ENCODE measurements around the gene PDZRN4.

Gene PDZRN4

DNA sequence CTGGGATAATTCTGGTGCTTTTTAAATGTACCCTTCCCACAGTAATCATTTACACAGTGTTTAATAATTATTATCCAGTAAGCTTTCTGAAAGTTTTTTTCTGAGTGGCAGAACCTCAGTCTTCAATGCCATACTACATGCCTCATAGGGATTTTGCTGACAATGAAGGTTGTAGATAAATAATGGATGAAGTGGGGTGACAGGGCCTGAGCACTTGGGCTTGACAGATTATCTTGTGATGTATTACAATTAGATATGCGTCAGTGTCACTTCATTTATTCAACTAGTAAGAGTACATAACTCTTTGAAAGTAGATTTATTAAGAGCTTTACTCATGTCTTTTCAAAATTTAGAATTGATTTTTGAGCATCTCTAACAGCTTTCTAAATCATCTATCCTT lies 176.1 kb downstream of the PDZRN4 start:
- DNase-seq (ENCODE audit: low read depth): no peak

DNA sequence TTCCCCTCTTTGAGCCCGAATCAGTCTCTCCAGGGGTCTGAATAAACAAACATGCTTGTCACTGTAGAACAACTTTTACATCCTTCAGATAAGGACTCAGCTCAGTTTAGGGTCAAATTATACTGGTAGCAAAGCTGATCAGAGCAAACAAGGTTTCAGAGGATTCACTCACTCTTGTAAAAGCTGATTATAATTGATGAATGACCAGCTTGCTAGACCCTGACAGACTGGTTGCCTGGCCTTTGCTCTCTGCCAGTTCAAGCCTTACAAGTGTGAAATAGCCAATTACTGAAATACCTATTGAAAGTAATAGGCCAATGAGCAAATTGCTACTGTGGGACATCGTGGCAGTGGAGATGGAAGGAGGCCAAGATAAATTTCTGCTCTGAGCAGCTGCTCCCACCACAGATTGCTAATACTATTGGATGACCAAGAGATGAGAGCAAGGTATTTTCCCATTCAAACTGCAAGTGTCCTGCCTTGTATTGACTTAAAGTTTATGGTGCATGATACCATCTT lies 177.6 kb downstream of the PDZRN4 start:
- no peak for DNase-seq (ENCODE audit: low read depth)

DNA sequence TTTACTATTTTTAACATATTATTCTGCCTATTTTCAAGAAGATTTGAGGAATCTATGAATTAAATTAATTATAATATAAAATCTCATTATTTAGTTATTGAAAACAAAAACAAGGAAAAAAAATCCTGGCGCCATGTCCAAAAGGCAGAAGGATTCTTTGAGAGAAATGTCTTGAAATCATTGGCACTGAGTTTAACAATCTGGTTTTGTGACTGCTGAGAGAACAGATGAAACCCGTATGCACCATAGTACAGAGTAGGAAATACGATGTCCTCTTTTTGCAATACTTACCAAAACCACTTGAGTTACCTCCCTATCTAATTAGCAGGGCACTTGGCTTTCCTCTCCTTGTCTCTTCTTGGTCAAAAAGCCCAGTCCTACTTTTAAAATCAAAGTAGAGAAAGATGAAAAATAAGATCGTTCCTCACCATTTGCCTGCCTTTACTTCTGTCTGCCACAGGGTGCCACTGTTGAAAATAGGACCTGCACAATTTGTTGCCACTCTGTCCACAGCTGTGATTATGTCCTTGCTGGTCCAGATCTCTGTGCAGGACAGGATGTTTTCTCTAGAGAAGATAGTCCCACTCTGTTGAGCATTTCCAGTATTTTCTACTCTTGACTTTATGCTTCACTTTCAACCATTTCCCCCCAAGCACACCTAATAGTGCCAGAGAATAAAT lies 179.7 kb downstream of the PDZRN4 start:
- DNase-seq (ENCODE audit: low read depth): no peak

DNA sequence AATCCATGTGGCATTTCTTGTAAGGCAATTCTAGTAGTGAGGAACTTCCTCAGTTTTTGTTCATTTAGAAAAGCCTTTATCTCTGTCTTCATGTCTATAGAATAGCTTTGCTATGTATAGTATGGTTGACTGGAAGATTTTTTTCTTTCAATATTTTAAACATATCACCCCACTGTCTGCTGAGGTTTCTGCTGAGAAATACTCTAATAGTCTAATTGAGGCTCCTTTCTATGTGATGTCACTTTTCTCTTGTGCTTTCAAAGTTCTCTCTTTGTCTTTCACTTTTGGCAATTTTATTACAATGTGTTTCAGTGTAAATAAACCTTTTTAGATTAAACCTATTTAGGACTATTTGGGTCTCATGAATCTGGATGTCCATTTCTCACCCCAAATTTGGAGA lies 192.8 kb downstream of the PDZRN4 start:
- no peak for DNase-seq (ENCODE audit: low read depth)

DNA sequence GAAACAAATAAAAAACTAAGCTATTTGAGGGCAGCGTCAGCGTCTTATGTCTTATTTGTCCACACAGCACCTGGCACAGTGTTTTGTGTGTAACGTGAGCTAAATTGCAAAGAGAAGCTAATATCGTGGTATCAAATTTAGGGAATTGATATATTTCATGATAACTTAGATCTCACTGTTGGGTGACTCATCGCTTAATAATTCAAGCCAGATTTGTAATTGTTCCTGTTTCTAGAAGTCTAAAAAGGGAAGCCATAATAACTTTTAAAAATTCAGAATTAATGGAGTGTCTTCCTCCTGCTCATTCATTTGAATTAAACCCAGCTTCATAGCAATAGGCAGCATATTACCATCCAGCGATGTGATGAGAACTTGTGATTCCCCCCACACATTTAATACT lies 214.7 kb downstream of the PDZRN4 start:
- DNase-seq (ENCODE audit: low read depth): no peak

DNA sequence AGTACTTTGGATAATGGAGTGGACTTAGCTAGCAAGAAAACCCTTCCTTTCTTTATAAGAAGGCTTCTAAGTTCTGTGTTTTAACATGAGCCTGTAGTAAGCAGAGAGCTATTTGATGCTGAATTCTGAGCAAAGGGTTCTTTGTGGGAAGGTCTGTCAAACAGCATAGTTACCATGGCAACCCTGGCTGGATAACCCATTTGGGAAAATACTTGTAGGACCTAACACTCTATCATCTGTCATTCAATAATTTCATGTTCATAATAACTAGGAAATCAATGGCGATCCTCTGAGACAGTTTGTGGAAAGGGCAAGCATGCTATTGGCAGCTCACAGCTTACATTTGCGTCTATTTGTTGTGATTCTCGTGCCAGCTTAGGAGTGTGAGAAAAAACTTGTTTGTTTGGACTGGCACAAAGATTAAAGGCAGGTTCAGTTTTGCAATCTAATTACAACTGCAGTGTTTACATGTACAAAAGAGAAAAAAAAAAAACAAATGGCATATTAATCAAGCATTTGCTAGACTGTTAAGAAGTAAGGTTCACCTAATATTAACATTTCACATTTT lies 219.2 kb downstream of the PDZRN4 start:
- no peak for DNase-seq (ENCODE audit: low read depth)

DNA sequence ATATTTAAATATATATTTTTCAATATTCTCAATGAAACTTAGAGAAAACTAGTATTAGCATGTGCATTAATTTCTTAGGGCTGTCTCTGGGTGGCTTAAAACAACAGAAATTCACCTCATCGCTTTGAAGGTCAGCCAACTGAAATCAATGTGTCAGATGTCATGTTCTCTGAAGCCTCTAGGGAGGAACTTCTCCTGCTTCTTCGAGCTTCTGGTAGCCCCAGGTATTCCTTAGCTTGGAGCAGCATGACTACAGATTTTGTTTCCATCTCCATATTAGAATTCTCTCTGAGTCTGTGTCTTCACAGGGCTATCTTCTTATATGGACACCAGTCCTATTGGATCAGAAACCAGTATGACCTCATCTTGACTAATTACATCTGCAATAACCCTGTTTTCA lies 221.5 kb downstream of the PDZRN4 start:
- DNase-seq (ENCODE audit: low read depth): no peak

DNA sequence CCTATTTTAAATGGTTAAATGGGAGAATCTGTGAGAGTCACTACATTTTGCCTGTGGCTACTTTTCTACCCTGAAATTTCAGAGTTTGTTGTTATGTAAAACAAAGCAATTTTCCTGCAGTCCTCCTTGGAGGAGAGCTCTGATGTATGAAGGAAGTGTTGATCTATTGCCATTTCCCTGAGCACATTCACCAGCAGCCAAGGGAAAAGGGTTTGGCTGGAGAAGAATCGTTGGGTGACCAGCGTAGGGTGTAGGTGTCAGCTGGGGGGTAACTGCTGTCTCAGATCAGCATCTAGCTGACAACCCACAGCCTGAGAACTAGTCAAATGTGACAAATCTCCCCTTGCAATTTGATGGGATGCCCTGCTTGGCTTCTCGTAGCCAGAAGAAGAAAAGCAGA lies 230.5 kb downstream of the PDZRN4 start:
- DNase-seq (ENCODE audit: low read depth): no peak

DNA sequence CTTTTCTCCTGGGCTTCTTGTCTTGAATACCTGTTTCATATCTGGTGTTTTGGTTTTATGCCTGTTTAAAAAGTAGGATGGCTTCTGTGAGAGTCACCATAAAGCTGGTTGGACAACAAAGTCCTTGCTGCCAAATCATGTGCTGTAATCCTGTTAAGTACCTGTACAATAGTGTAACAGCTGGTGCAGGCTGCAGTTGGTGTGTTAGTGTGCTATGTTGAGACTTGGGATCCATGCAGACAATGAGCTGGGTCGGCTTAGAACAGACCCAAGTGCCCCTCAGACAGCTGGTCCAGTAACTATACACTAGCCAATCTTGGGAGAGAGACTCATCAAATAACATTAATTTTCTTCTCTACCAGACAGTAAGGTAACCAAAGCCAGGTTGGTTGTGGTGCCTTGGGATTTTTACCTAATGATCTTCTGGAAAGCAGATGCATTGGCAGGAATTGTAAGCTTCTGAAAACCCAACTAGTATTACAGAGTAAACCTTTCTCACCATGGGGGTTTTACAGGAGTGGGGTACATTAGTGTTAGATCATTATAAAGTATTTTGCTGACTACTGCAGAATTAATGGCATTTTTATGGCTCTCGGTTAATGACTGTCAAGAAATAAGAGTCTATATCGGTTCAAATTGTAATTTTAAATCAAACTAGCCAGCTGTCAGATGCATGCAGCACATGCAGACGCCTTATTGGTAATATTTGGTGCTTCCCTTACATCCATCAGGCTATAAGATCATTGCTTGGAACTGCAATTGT lies 231.2 kb downstream of the PDZRN4 start:
- DNase-seq (ENCODE audit: low read depth): no peak

DNA sequence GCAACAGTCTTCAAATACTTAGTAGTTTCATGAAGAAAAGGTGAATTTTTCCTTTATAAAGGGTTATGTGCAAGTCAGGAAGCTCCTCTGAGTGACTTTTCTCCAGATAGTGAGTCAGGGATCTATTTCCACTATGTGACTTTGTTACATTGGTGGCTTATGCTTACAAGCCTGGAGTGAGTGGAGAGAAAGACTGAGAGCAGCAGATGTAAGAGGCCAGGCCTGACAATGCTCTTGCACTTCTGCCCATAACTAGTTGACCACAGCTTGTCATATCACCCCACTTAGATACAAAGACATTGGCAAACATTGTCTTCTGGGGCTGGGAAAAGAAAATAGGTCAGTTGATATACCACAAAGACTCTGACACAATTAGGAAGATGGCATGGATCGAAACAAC lies 236.5 kb downstream of the PDZRN4 start:
- no peak for DNase-seq (ENCODE audit: low read depth)

DNA sequence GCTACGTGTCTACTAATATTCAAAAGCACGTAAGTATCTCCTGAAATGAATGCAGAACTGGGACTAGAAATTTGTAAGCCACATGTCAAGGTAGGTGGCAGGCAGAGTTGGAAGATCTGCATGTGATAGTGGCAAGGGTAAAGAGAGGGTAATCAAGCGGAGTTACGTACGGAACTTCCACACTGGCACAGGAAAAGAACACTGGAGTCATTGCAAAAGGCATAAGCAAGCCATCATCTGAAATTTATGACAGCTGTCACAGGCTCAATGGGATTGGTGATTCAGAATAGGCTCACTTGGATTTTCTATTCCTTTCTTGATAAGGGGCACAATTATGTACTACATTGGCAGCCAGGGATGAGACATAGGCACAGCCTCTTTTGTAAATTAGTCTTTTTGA lies 245.3 kb downstream of the PDZRN4 start:
- DNase-seq (ENCODE audit: low read depth): no peak

DNA sequence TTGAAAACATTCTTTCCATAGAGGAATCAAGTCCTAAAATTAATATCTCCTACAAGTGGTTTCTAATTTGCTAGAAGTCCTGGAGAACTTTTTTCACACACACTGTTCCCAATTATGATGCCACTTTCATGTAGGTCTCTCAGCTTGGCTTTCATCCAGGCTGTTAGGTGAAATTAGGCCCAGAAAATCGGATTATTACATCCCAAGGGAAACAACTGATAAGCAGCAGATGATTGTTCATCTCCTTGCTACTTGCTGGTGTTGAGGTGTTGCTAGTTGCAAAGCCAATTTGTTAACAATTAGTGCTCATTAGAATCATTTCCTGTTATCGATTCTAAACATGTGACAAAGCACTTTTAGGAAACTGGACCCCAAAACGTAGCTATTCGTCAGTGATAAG lies 248.0 kb downstream of the PDZRN4 start:
- DNase-seq (ENCODE audit: low read depth): no peak

DNA sequence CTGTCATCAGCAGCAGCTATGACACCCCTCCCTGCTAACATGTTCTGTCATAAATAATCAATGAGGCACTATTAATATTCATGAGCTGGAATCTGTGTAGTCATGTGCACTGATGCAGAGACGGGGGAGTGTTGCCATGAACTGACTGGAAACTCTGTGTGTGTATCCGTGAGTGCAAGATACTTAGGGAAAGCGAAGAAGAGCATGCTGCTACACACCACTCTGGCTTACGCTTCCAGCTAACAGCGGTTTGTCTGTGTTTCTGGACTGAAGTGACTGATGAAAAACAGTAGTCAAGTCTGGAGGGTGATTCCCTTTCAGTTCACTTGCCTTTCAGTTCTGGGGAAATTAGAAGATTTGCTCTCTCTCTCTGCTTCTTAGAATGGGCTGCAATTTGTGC lies 249.4 kb downstream of the PDZRN4 start:
- DNase-seq (ENCODE audit: low read depth): no peak

DNA sequence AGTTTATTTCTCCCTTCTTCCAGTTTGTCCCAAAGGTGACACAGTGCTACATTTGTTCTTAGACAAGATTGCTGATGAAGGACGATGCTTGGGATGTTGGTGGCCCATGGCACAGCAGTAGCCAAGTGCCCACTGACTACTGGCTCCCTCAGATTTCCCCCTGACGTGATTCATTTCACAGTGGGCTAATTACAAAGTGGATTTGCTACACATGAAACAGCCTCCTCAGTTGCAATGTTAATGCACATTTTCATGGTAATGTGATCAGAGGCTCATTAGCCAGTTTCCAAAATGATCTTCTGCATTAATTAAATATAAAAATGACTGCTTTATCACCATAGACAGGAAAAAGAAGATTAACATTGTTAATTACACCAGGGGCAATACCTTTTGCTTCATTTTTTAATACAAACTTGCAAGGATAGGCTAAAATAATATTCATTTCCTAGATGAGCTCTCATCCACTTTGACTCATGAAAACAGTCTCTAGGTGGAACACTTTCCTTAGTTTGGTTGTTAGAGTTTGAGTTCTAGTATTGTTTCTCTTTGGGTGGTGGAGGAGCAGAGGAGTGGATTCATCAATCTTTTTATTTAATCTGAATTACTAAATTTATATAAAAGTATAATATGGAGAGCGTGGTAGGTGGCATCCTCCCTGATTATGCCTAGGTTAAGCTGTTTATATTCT lies 250.9 kb downstream of the PDZRN4 start:
- no peak for DNase-seq (ENCODE audit: low read depth)

DNA sequence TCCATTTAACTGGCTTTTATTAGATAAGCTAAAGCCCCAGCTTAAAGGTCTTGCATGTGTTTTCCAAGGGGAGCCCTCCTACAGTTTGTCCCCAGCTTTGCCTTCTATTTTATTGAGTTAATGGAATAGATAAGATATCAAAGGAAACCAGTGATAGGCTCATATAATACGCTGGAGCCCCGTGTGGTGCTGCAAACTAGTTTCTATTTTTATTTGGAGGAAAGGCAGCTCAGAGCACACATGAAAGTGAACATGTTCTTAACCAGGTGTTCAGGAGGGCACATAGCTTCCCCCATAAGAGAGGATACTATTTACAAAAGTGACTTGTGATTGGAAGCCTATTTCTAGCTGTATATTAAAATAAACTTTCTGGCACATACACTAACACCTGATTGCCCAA lies 251.7 kb downstream of the PDZRN4 start:
- no peak for DNase-seq (ENCODE audit: low read depth)

DNA sequence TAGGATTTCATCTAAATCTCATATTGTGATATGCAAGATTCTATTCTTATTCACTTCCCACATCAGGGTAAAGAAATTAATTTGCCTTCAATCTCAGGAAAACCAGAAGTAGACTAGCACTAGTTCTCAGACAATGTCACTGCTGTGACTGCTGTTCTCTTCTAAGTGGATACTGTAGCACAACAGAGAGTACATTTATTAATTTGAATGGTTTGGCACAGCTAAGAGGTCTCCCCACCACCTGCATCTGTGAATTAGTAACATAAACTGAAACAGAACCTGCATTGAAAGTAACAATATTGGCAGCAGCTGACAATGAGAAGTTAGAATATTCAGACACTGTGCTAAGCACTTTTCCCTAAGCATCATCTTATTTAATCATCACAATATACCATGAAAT lies 253.1 kb downstream of the PDZRN4 start:
- DNase-seq (ENCODE audit: low read depth): no peak

DNA sequence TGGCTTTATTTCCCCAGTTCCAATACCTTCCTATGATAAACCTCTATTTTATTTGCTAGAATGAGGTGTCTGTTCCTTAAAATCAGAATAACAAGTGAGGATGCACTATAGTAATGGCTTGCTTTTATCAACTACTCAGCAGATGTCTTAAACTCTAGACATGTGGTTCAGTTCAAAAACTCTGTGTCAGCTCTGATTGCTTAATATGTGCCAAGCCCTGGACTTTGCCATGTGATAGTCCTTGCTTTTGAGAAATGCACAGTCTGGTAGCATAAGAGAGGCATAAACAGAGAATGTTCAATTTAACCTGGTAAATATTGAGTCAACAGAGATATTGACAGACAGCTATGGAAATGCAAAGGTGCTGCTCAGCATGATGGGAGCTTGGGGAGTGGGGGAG lies 254.8 kb downstream of the PDZRN4 start:
- DNase-seq (ENCODE audit: low read depth): no peak

DNA sequence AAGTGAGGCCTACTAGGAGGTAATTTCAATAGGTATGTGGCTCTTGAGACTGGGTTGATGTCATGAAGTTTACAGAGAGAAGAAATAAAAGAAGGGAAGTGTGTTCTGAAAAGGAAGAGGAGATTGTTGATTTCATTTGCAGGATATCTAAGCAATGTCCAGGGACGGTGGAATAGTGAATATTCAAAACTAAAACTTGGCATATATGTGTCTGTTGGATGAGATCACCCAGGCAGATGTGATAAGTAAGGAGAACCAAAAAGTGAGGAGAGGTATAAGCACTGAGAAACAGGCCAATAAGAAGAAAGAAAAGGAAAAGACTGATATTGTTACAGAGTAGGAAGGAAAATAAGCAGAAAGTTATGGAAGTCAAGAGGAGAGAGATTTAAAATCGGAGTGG lies 255.6 kb downstream of the PDZRN4 start:
- DNase-seq (ENCODE audit: low read depth): no peak

DNA sequence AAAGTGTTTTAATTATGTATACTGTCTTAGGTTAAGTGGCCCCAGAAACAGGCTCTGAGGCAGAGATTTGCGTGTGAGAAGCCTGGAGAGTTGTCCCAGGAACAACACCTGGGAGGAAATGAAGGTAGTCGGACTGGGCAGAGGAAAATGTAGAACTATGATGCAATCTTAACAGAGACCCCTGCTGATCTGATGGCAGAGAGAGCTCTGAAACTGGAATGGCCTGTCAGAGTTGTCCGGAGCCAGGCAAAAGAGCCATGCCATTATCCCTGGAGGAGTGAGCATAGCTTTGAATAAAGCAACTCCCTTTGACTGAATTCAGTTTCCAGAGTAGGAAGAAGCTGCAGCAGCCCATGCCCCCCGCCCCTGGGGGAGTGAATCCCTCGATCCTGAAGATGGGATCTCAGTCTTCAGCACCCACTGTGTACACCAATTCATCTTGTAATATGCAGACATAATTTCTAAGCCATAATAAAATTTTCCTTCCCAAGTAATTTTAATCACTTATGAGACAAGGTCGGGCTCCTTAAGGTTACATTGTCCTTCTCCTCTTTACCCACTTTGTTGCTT lies 264.8 kb downstream of the PDZRN4 start:
- no peak for DNase-seq (ENCODE audit: low read depth)

DNA sequence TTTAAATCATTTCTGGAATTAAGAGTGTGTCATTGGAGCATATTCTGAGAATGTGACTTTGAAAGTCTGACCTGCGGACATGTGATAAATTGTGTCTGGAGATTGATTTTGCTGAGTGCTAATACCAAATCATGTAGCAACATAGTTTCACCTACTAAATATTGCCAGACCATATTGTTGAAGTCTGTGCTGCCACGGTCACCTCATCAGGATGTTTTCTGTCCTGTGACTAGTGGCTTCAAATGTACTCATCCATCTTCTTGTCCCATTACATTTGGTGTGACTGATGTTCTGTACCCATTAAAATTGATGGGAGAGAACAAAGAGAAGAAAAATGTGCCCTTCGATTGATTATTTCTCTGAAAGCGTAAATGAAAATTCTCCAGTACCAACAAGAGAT lies 265.3 kb downstream of the PDZRN4 start:
- DNase-seq (ENCODE audit: low read depth): no peak

DNA sequence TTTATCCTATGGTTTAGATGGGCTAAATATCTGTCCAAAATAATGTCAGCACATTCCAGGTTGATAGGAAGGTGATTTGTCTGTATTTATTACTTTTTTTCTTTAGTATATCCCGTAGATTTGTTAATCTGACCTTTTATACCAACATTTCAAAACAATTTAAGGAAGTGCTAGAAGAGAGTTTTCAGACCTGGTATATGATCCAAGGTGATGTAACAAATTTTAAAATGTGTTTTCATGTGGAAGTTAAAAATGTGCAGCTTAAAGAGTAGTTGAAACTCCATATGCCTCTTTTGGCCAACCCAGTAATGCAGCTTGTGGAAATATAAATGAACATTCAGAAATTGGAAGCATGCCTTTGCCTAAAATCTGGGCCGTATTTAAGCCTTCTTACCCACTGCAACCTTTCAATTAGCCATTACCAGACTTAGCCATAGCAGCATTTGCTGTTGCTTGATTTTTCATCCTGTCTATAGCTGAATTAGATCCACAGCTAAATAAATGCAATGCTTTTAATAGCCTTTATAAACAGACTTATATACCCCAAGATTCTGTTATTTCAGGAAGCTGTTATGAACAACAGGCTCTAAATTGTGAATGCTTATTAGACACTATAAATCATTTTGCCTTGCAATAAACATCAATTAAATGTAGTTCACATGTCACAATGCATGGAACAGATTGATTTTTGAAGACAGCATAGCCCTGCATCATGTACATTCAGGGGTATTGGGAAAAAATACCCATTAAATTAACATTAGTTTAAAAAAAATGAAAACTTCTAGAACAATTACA lies 271.2 kb downstream of the PDZRN4 start:
- no peak for DNase-seq (ENCODE audit: low read depth)

DNA sequence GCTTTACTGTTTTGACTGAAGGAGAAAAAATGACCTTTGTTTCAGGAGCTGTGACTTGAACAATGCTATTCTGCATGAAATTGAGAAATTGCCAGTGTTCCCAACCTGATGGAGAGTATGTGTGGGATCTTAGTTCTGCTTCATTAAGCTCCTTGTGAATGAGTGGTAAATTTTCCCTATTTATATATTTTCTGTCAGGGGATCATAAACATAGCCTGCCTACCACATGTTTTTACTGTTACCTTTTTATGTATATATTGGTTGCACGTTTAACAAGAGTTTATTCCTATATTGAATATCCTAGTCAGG lies 271.7 kb downstream of the PDZRN4 start:
- no peak for DNase-seq (ENCODE audit: low read depth)
